ENCODE data around the gene USP6. TPM values are rescaled to one million over a fixed set of nuclear protein-coding genes. Genes with fewer than 3 reads are reported as not detected.
"Not testable (repeated sequence)": the region's sequence is repeated elsewhere in the genome, so short reads cannot be mapped to it uniquely, and the experiment has no call there.

The USP6 gene
- total RNA-seq, 1 donor from 2014 or later = 0.92 TPM

GRCh38 chr17:5137511-5138197, 21.8 kb downstream of the USP6 start:
- H3K36me3 ChIP-seq (ENCODE audit: control insufficient read depth, insufficient read depth, low read length); DNase-seq (ENCODE audit: low read depth); H3K4me3 ChIP-seq (ENCODE audit: low read depth, low read length); H3K27me3 ChIP-seq (ENCODE audit: control insufficient read depth, insufficient read depth, low read length): not testable (repeated sequence)

GRCh38 chr17:5138198-5138544, 22.3 kb downstream of the USP6 start:
- not testable (repeated sequence) for H3K27me3 ChIP-seq (ENCODE audit: control insufficient read depth, insufficient read depth, low read length); DNase-seq (ENCODE audit: low read depth); H3K36me3 ChIP-seq (ENCODE audit: control insufficient read depth, insufficient read depth, low read length); H3K4me3 ChIP-seq (ENCODE audit: low read depth, low read length)

- H3K27me3 ChIP-seq (ENCODE audit: control insufficient read depth, insufficient read depth, low read length) = no peaks in the 10 kb centered on the region
- no peaks in the 10 kb centered on the region for H3K36me3 ChIP-seq (ENCODE audit: control insufficient read depth, insufficient read depth, low read length)
- TF ChIP-seq CTCF (IDR thresholded peaks at IDR 0.05; ENCODE audit: insufficient read depth, low read length, poor library complexity, severe bottlenecking) = no peak
- no peak overlapping the region for H3K4me3 ChIP-seq (ENCODE audit: low read depth, low read length)
- DNase-seq (ENCODE audit: low read depth) = no peak
These were observed 23.0 kb downstream of the USP6 start for GRCh38 chr17:5138616-5139457.

GRCh38 chr17:5139458-5139732, 23.6 kb downstream of the USP6 start:
- Histone ChIP-seq H3K4me3 (ENCODE audit: low read depth, low read length) (no peak overlapping the region), H3K36me3 (ENCODE audit: control insufficient read depth, insufficient read depth, low read length) (no peaks in the 10 kb centered on the region), H3K27me3 (ENCODE audit: control insufficient read depth, insufficient read depth, low read length) (no peaks in the 10 kb centered on the region)
- no peak for DNase-seq (ENCODE audit: low read depth)
- no peak for TF ChIP-seq CTCF (IDR thresholded peaks at IDR 0.05; ENCODE audit: insufficient read depth, low read length, poor library complexity, severe bottlenecking)

- not testable (repeated sequence) for DNase-seq (ENCODE audit: low read depth); H3K36me3 ChIP-seq (ENCODE audit: control insufficient read depth, insufficient read depth, low read length); H3K4me3 ChIP-seq (ENCODE audit: low read depth, low read length); H3K27me3 ChIP-seq (ENCODE audit: control insufficient read depth, insufficient read depth, low read length)
These were observed 27.0 kb downstream of the USP6 start for GRCh38 chr17:5142877-5143276.

- DNase-seq (ENCODE audit: low read depth); H3K4me3 ChIP-seq (ENCODE audit: low read depth, low read length); H3K36me3 ChIP-seq (ENCODE audit: control insufficient read depth, insufficient read depth, low read length); H3K27me3 ChIP-seq (ENCODE audit: control insufficient read depth, insufficient read depth, low read length): not testable (repeated sequence)
These were observed 30.3 kb downstream of the USP6 start for GRCh38 chr17:5146122-5146521.

GRCh38 chr17:5160702-5161101, 44.9 kb downstream of the USP6 start:
- not testable (repeated sequence) for H3K27me3 ChIP-seq (ENCODE audit: control insufficient read depth, insufficient read depth, low read length); DNase-seq (ENCODE audit: low read depth); H3K4me3 ChIP-seq (ENCODE audit: low read depth, low read length); H3K36me3 ChIP-seq (ENCODE audit: control insufficient read depth, insufficient read depth, low read length)

GRCh38 chr17:5161793-5162192, 46.0 kb downstream of the USP6 start:
- H3K27me3 ChIP-seq (ENCODE audit: control insufficient read depth, insufficient read depth, low read length); H3K36me3 ChIP-seq (ENCODE audit: control insufficient read depth, insufficient read depth, low read length); H3K4me3 ChIP-seq (ENCODE audit: low read depth, low read length); DNase-seq (ENCODE audit: low read depth): not testable (repeated sequence)

GRCh38 chr17:5164436-5164835, 48.6 kb downstream of the USP6 start:
- no peaks in the 10 kb centered on the region for H3K36me3 ChIP-seq (ENCODE audit: control insufficient read depth, insufficient read depth, low read length)
- DNase-seq (ENCODE audit: low read depth) = no peak
- no peak for TF ChIP-seq CTCF (IDR thresholded peaks at IDR 0.05; ENCODE audit: insufficient read depth, low read length, poor library complexity, severe bottlenecking)
- no peaks in the 10 kb centered on the region for H3K27me3 ChIP-seq (ENCODE audit: control insufficient read depth, insufficient read depth, low read length)
- H3K4me3 ChIP-seq (ENCODE audit: low read depth, low read length) = no peak overlapping the region

- H3K4me3 ChIP-seq (ENCODE audit: low read depth, low read length); H3K36me3 ChIP-seq (ENCODE audit: control insufficient read depth, insufficient read depth, low read length); H3K27me3 ChIP-seq (ENCODE audit: control insufficient read depth, insufficient read depth, low read length); DNase-seq (ENCODE audit: low read depth): not testable (repeated sequence)
These were observed 50.1 kb downstream of the USP6 start for GRCh38 chr17:5165791-5166564.

GRCh38 chr17:5175027-5175426, 59.2 kb downstream of the USP6 start:
- DNase-seq (ENCODE audit: low read depth); H3K36me3 ChIP-seq (ENCODE audit: control insufficient read depth, insufficient read depth, low read length); H3K27me3 ChIP-seq (ENCODE audit: control insufficient read depth, insufficient read depth, low read length); H3K4me3 ChIP-seq (ENCODE audit: low read depth, low read length): not testable (repeated sequence)

Data from kidney epithelial cell (primary cell).